SW480 (cell line): ENCODE measurements around the gene TLR2.

Experiments
- DNase-seq: peaks from one replicate; pipeline ENCODE4 v3.0.0-alpha.2; 2016; ENCODE audit warnings: low spot score

Gene TLR2

GRCh38 chr4:153731239-153731638 is 47.2 kb downstream of the TLR2 start:
- peak; percentile 68 for DNase-seq

- DNase-seq, result no peak
Measured at GRCh38 chr4:153733751-153734448, 49.8 kb downstream of the TLR2 start.

- DNase-seq, result no peak
Measured at GRCh38 chr4:153735906-153736461, 51.9 kb downstream of the TLR2 start.

GRCh38 chr4:153741541-153741940 is 57.5 kb downstream of the TLR2 start:
- no peak for DNase-seq

GRCh38 chr4:153745651-153746050 is 61.6 kb downstream of the TLR2 start:
- DNase-seq, result no peak

GRCh38 chr4:153747406-153747955 is 63.4 kb downstream of the TLR2 start:
- no peak for DNase-seq

GRCh38 chr4:153748378-153748777 is 64.3 kb downstream of the TLR2 start:
- DNase-seq, result peak; percentile 17

- peak; percentile 74 for DNase-seq
Measured at GRCh38 chr4:153750197-153750817, 66.2 kb downstream of the TLR2 start.

- no peak for DNase-seq
Measured at GRCh38 chr4:153755186-153755585, 71.1 kb downstream of the TLR2 start.
